HG02588 (cell line): Measurements from ENCODE around the gene ZCWPW1.
"Not testable (repeated sequence)": the region's sequence is repeated elsewhere in the genome, so short reads cannot be mapped to it uniquely, and the experiment has no call there.

Source experiments
- ATAC-seq: cut with Tn5 transposase; IDR thresholded peaks from one replicate; pipeline ENCODE4 v1.9.1; 2021; ENCODE audit warnings: mild to moderate bottlenecking, moderate library complexity; ENCODE audit not compliant: unreplicated experiment

The ZCWPW1 gene

DNA sequence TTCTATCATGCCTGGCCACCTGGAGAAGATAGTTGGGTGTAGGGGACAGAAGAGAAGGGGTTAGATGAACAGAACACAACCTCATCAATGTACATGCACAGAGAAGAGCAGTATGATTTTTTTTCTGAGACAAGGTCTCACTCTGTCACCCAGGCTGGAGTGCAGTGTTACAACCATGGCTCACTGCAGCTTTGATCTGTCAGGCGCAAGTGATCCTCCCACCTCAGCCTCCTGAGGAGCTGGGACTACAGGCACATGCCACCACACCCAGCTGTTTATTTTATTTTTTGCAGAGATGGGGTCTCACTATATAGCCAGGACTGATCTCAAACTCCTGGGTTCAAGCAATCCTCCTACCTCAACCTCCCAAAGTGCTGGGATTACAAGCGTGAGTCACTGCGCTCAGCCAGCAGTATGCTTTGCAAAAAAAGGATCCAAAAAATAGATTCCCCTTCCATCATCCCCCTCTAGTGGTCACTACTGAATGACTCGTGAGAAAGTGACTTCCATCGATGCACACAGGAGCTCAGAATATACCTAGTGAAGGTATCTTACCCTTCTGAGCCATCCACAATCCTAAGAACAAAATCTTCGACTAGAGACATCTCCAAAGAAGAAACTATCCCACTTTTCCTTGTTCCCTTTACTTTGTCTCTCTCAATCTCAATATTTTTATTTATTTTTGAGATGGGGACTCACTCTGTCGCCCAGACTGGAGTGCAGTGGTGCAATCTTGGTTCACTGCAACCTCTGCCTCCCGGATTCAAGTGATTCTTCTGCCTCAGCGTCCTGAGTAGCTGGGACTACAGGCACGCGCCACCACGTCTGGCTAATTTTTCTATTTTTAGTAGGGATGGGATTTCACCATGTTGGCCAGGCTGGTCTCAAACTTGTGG lies 21.0 kb downstream of the ZCWPW1 start:
- peak; percentile 51 for ATAC-seq

DNA sequence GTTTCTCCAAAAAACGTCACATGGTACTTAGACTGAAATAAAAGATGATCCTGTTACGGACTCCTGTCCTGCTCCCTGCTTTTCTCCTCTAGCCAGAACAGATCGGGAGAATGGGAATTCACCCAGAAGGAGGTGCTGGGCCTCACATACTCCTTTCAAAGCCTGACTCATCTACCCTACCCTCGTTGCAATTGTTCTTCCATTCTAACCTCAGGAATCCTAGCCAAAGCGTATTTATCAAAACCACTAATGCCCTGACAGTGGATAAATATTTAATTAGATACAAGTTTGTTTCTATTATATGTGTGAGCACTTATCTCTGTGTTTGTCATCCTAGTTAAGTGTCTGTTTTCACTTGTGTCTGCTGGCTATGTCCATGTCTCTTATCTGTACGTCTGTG lies 21.7 kb downstream of the ZCWPW1 start:
- no peak for ATAC-seq

GRCh38 chr7:100402241-100402640 lies 26.3 kb downstream of the ZCWPW1 start:
- ATAC-seq, result no peak

DNA sequence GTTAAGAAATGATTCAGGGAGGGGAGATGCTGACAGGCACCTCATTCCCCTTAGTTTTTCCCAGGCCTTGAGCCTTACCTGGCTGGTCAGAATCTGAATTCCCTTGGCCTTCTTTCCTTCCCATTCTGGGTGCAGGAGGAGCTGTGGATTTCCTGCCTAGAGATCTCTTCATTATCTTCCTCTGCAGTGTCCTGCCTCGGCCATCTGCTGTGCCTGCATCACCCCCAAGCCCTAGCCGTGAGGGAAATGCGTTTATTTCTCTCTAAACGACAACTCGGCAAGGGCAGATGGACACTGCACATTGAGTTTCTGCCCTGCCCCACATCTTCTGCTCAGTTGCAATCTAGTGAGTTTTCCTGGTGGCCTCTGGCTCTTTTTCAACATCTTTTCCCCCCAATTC lies 26.7 kb downstream of the ZCWPW1 start:
- no peak for ATAC-seq

DNA sequence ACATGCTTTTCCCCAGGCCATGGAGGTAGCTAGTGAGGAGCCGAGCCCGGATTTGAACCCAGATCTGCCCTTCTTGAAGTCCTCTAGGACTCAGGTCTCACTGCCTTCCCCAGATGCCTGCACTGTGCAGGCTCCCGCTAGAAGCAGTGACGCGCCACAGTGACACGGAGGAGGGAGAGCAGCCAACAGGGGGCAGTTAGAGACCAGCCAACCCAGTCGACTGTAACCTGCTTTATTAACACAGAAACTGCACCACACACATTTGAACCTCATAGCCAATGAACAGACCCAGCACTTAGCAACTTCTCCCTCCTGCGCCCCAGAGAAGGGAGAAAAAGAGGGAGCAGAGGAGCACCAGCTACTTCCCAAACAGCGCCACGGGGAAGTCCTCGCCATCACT lies 27.8 kb downstream of the ZCWPW1 start:
- no peak for ATAC-seq

DNA sequence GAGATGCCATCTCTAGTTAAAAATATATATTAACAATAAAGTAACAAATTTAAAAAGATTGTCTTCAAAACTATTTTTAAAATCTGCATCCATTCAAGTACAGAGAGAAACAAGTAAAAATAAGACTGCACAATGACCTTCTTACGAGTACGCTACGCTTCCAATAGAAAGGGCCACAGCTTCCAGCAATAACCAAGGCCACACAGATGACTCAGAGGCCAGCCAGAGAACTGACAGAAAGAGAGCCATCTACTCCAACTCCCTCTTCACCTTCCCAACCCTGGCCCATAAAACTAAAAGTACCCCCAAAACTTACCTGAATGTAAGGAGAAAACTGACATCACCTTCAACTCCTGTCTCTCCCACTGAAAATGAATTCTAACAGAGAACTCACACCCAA lies 28.5 kb downstream of the ZCWPW1 start:
- no peak for ATAC-seq

GRCh38 chr7:100398239-100398638 lies 30.3 kb downstream of the ZCWPW1 start:
- ATAC-seq, result no peak

DNA sequence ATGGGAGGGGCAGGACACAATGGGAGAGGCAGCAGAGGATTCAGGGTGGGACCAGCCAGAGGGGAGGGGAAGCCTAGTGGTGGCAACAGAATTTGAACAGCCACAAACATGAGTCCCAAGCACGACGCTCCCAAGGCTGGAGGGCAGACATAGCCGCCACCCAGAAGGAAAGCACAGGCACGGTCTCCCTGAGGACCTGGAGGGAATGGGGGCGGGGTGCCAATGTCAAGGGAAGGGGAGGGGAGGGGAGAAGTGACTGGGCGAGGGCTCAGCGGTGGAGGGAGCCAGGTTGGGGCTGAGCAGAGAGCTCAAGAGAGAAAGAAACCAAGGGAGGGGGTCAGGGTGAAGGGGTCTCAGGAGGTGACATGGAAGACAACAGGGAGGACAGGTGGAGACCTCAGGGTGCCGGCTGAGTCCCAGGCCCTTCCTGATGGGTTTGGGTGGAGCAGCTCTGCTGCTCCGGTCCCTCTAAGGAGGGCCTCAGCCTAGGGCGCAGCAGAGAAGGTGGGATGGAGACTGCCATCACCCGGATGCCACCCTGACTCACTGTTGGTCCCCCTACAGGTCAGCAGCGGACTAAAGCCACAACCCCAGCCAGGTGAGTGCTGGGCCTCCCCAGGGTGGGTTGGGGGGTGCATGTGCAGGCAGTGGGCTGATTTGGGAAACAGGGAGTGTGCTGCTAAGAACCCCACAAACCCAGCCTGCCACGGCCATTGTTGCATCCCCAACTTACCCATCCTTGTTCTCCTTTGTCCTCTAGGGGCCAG lies 31.0 kb downstream of the ZCWPW1 start:
- ATAC-seq, result no peak

DNA sequence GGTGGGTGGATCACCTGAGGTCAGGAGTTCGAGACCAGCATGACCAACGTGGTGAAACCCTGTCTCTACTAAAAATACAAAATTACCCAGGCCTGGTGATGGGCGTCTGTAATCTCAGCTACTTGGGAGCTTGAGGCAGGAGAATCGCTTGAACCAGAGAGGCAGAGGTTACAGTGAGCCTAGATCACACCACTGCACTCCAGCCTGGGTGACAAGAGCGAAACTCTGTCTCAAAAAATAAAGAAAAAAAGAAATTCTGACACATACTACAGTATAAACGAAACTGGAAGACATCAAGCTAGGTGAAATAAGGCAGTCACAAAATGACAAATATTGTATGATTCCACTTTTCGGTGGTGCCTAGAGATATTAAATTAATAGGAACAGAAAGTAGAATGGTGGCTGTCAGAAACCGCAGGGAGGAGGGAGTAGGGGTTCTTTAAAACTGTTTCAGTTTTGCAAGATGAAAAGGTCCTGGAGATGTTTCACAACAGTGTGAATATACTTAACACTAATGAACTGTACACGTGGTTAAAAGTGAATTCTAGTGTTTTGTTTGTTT lies 32.0 kb downstream of the ZCWPW1 start:
- ATAC-seq, result peak; percentile 84

DNA sequence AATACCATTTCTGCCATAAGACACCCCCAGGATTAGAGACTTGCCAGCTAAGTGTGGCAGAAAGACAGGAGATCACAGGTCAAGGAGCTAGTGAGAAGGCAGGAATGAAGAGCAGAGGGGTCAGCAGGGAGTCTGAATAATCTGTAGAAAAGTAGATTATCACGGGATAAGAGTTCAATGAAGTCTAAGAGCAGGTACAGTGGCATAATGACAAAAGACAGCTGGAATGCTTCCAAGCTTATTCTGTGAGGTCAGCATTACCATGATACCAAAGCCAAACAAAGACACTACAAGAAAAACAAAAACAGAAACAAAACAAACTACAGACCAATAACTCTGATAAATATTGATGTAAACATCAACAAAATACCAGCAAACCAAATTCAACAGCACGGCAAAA lies 34.4 kb downstream of the ZCWPW1 start:
- ATAC-seq, result no peak

- no peak for ATAC-seq
Observed at GRCh38 chr7:100393233-100393905, 35.1 kb downstream of the ZCWPW1 start.

DNA sequence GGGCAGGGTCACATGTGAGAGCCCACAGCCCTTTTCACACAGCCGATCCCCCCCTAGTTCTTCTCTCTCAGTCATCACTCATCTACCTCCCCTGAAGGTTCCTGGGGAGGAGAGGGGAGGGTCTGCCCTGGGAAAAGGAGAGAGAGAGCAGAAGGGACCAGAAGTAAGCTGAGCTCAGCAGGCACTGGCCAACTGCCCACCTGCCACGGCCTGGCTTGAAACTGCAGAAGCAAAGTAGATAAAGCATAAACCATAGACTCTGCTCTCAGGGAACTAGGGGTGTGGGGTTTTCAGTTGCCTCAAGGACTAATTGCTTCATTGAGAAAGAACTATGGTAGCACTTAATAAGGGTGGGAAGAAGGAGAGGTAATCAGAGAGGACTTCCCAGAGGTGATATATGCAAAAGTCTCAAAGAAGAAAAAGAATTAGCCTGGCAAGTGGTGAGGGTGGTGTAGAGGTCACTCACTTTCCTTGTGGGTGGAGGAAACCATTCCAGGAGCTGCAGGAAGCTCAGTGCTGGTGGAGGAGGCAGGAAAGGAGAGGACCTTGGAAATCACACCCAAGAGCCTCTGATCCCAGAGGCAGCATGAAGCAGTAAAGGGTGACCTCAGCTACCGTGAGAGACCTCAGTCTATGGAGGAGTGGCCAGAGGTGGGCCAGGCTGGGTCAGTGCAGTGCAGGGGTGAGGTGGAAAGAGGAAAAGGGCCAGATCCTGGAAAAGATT lies 38.1 kb downstream of the ZCWPW1 start:
- ATAC-seq, result no peak

DNA sequence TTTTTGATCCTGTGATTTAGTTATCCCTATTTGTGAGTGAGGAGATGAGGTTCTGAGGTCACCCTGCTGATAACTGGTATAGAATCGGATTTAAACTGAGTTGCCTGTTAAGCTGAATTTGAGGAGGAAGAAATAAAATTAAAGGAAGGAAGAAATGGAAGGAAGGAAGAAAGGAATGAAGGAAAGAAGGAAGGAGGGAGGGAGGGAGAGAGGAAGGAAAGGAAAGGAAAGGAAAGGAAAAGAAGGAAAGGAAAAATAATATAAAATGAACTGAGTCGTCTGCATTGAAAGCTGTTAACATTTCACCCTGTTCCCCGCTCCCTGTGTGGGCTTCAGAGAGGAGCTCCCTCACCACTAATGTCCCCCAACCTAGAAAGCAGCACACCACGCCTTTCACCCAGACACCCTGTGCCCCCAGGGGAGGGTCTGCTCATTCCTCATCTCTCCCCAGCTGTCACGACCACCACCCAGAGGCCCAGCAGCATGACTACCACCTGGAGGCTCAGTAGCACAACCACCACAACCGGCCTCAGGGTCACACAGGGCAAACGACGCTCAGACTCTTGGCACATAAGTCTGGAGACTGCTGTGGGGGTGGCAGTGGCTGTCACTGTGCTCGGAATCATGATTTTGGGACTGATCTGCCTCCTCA lies 38.9 kb downstream of the ZCWPW1 start:
- no peak for ATAC-seq

DNA sequence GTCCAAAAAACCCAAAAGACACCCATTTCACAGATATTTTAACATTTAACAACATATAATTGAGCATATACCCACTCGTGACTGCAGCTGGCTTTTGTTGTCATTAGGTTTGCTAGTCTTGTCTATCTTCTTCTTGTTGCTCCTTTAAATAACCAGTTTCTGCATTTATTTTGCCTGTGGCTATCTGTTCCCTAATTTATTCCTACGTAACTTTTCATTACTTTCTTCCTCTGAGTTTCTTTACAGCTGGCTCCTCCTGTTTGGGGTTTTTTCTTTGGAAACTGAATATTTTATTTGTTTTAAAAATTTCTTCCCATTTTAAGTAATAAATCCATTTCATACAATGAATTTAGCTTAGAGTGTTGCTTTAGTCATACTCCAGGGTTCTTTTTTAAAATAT lies 40.8 kb downstream of the ZCWPW1 start:
- no peak for ATAC-seq

DNA sequence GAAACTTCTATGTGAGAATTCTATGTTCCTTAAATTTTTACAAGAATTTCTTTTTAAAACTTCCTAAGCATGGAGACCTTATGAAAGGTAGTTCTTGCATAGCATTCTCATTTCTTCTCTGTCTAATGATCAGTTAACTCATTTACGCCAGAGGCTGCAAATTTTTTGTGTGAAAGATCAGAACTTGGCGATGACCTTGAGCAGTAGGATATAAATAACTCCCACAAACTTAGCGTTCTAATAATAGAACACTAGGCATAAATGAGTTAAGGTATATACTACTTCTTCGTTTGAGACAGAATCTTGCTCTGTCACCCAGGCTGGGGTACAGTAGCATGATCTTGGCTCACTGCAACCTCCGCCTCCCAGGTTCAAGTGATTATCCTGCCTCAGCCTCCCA lies 41.6 kb downstream of the ZCWPW1 start:
- ATAC-seq, result no peak

GRCh38 chr7:100384628-100385294 lies 43.7 kb downstream of the ZCWPW1 start:
- no peak for ATAC-seq

DNA sequence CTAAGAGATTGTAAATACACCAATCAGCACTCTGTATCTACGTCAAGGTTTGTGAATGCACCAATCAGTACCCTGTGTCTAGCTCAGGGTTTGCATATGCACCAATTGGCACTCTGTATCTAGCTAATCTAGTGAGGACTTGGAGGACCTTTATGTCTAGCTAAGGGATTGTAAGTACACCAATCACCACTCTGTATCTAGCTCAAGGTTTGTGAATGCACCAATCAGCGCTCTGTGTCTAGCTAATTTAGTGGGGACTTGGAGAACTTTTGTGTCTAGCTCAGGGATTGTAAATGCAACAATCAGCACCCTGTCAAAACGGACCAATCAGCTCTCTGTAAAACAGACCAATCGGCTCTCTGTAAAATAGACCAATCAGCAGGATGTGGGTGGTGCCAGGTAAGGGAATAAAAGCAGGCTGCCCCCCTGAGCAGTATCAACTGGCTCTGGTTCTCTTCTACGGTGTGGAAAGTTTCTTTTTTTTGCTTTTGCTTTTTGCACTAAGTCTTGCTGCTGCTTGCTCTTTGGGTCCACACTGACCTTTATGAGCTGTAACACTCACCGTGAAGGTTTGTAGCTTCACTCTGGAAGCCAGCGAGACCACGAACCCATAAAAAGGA lies 46.2 kb downstream of the ZCWPW1 start:
- ATAC-seq, result not testable (repeated sequence)

- ATAC-seq, result not testable (repeated sequence)
Observed at GRCh38 chr7:100381531-100382233, 46.8 kb downstream of the ZCWPW1 start.
